ENCODE results near the gene SNAPC2.
"Not testable (repeated sequence)": the region's sequence is repeated elsewhere in the genome, so short reads cannot be mapped to it uniquely, and the experiment has no call there.

The SNAPC2 gene

DNA sequence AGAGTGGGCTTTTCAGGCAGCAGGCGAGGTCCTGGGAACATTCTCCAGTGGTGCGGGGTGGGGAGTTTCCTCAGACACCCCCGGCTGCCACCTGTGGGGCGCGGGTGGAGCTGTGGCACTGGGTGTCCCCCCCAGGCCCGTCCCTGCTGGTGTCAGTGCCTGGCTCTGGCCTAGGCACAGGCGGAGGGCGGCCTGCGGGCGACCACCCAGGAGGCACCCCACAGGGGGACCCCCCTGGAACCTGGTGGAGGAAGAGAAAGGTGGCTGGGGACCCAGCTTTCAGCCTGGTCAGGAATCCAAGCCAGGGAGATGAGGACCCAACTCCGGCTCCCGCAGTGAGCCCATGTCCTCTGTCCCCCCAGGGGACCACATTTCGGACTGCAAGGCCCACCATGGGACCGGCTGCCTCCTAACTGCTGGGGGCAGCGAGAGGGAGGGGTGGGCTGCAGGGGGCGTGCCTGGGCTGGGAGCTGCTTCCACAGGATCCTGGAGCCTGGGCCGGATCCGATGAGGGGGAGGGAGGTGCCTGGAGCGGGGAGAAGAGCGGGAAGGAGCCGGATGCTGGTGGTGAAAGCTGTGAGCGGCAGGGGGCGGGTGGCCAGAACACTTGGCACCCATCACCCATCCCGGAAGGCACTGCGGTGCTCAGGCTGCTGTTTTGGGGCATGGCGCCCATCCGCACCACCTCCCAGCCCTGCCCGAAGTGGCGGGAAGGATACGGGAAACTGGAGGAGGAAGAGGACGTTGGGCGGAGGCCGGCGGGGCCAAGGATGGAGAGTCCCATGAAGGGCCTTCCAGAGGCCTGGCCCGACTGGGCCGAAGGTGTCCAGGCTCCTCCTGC is 11.3 kb downstream of the SNAPC2 start:
- DNase-seq, result peak in 23 of 58 donors; percentile 8 to 51 (median 29)

DNA sequence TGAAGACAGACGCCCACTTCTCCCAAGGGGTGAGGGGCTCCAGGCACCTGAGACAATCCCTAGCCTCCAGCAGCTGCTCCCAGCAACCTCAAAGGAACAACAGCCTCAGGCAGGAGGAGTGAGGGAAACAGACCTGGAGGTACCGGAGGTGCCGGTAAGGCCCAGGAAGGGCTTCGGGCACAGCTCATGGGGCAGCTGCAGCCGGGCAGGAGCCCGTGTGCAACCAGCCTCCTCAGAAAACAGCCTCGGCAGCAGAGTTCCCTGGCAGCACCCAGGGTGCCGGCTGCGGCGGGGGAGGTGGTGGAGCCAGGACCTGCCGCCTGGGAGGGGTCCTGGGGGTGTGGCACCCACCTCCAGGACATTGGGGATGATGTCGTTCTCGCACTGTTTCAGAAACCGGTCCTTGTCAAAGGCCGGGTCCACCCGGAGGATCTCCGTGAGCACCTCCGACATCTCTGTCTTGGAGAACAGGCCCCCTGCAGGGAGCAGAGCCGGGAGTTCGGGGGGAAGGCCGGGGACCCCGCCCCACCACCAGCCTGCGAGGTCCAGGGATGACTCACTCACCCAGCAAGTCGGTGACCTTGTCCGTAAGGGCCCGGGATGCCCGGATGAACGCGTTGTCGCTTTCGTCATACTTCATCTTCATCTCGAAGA is 12.3 kb downstream of the SNAPC2 start:
- DNase-seq, result no peak

DNA sequence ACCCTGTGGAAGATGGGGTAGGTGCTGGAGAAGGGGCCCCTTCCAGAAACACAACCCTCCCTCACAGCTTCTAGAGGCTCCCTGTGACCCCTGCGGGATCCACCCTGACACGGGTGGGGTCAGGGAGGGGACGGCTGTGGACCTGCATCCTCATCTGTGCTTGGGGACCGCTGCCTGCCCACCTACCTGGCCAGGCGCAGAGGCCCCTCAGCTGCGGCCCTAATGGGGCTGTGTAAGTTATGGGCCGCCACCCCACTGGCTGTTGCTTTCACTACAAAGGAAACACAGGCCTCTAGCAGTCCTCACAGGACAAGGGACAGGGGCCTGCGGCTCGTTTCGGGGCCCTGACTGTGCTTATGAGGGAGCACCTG is 12.8 kb downstream of the SNAPC2 start:
- DNase-seq, result no peak

- DNase-seq, result no peak
Observed at GRCh38 chr19:7933411-7933810, 13.3 kb downstream of the SNAPC2 start.

- no peak for DNase-seq
Observed at GRCh38 chr19:7933828-7934725, 13.9 kb downstream of the SNAPC2 start.

- DNase-seq, result no peak
Observed at GRCh38 chr19:7934766-7935165, 14.6 kb downstream of the SNAPC2 start.

- no peak for DNase-seq
Observed at GRCh38 chr19:7940841-7941240, 20.7 kb downstream of the SNAPC2 start.

- no peak for DNase-seq
Observed at GRCh38 chr19:7941895-7942596, 21.9 kb downstream of the SNAPC2 start.

DNA sequence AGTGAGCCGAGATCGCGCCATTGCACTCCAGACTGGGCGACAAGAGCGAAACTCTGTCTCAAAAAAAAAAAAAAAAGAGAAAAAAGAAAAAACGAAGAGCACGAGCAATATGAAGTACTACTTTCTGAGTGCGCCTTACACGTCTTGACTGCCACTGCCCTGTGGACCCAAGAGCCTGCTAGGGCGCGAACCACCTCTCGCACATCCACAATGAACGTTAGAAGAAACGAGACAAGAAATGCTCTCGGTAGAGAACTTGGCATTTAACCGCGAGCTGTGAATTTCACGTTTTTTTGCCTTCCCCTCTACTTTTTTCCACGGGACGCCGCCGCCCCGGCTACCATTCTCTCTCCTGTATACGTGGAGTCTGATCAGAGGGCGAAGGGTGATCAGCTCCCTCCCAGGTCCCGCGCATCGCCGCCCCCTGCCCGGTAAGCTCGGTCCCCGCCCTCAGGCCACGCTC is 22.9 kb downstream of the SNAPC2 start:
- DNase-seq, result no peak

DNA sequence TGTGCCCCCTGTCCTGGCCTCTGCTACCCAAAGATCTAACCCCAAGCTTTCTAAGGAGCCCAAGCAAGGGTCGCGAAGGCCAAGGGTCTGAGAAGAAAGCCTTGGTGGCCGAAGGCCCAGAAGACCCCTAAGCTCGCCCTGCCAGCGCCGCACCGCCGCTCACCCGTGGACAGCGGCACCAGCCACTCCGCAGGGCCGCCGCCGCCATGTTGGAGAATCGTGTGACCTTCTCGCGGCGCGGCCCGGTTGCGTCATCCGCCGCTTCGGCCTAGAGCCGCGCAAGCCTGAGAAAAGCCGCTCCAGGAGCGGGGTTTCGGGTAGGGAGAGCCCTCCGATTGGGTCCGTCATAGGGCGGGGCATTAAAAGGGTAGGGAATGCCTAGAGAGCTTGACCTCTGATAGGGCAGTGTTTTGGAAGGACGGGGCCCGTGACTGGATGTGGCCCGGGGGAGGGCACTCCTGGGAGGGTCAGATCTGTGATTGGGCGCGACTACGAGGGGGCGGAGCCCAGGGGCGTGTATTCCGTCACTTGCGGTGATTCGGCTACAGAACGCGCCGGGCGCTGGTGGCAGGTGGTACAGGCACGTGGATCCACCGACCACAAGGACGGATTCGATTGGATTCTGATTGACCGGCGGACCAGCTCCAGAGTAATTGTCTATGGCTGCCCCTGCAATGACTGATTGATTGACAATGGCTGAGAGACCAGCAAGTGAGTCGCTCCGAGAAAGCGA is 23.5 kb downstream of the SNAPC2 start, which contains the start of gene TIMM44:
Gene TIMM44 (minus strand): TSS at position 223 of the 733 bp plus-strand sequence. CDS start 15 bp downstream, at position 208.
- peak; percentile 86 to 100 (median 99) for DNase-seq

DNA sequence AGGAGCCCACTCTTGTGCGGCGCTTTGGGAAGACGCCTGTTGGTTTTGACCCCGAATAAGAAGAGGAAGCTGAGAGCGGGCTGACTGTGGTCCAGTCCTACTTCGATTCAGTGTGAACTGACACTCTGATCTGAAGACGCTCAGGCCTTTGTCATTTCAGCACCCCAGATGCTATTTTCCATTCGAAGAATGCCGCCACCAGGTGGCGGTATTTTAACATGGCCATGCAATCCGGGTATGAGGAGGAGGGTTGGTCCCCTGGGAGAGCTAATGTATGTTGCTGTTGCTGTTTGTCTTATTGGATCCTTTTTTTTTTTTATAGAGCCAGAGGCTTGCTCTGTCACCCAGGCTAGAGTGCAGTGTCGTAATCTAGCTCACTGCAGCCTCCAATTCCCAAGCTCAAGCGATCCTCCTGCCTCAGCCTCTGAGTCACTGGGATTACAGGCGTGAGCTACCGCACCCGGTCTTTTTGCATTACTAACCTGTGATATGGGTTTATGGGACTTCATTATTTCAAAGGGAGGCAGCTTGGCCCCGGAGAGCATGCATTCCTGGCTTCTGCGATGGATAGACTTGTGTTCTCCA is 24.1 kb downstream of the SNAPC2 start:
- peak in 54 of 58 donors; percentile 47 to 88 (median 78) for DNase-seq

GRCh38 chr19:7947939-7948338 is 27.8 kb downstream of the SNAPC2 start:
- peak in 3 of 58 donors; percentile 13 to 32 (median 17) for DNase-seq

- DNase-seq, result no peak
Observed at GRCh38 chr19:7953060-7953459, 32.9 kb downstream of the SNAPC2 start.

- DNase-seq, result no peak
Observed at GRCh38 chr19:7953576-7953975, 33.4 kb downstream of the SNAPC2 start.

DNA sequence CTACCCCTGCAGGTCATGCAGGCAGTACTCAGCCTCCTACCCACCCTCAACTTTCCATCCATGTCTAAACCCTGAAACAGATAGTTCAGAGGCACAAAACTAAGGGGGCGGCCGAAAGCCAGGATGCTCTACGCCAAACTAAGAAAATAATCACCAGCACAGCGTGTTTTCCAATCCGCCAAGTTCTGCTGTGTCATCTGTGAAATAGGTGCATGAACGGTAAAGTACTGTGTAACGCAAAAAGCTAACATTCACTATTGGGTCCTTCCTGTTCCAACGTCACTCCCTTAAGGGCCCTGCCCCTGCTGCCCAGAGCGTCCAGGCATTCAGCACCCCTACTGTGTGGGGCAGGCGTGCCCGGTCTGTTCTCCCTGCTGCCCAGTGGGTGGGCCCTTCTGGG is 35.6 kb downstream of the SNAPC2 start:
- DNase-seq, result no peak

GRCh38 chr19:7959211-7959610 is 39.1 kb downstream of the SNAPC2 start:
- DNase-seq, result no peak

GRCh38 chr19:7961082-7961481 is 40.9 kb downstream of the SNAPC2 start:
- not testable (repeated sequence) for DNase-seq

DNA sequence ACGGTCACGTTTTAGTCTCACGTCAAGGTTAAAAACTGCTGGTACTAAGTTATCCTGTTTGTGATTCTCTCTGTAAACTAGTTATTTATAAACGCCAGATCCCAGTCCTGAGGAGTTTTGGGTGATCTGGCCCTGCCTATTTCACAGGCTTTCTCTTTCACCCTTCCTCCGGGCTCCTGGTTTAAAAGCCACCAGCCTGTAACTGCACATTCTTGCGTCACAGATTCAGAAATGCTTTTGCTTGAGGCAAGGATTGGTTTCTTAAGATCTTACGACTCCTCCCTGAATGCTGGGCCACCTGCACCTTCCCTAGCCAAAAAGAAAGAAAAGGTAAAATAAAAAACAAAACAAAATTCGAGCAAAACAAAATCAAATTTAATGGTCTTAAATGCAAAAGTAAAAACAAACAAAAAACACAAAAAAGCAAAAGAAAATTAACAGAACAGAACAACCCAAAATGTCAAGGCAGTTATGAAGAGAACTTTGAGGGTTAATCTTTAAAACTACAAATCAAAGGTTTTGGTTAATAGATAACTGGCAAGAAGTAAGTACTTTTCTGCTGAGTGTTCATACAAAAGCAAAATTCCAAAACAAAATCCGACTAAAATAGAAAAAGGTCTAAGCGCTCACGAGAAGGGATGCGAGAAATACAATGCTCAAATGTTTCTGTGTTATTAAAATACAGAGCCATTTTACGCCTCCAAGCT is 41.9 kb downstream of the SNAPC2 start:
- no peak for DNase-seq

GRCh38 chr19:7962644-7963268 is 42.6 kb downstream of the SNAPC2 start:
- no peak for DNase-seq
